Upper lobe of left lung (tissue), 6 donors: ENCODE data around the gene DNAJC18. TPM values are rescaled to one million over a fixed set of nuclear protein-coding genes. Genes with fewer than 3 reads are reported as not detected.
A peak's percentile ranks its signal among the peaks of the same experiment; 100 is the strongest.

Experiments
- ATAC-seq, 2 donors: fragments of 200-7000 bp; cut with Tn5 transposase; one replicate each; pipeline ENCODE4 v1.9.1; 2022; ENCODE audit warnings: mild to moderate bottlenecking in 2 of 2, moderate library complexity in 2 of 2; ENCODE audit not compliant: low FRiP score in 2 of 2
- DNase-seq, 2 donors: peaks; one replicate each; pipeline ENCODE4 v3.0.0-alpha.2; 2019 to 2020
- H3K27ac ChIP-seq, 4 donors: fragments of 200-600 bp; sonication (generic); one replicate each; pipeline ENCODE4 v1.5.1; 2016 to 2019
- H3K27me3 ChIP-seq, 4 donors: fragments of 200-600 bp; sonication (generic); one replicate each; pipeline ENCODE4 v1.5.1; 2017 to 2019
- H3K36me3 ChIP-seq, 4 donors: fragments of 200-600 bp; sonication (generic); one replicate each; pipeline ENCODE4 v1.5.1; 2016 to 2019
- H3K4me1 ChIP-seq, 4 donors: fragments of 200-600 bp; sonication (generic); one replicate each; pipeline ENCODE4 v1.5.1; 2018 to 2019
- H3K4me3 ChIP-seq, 4 donors: fragments of 200-600 bp; sonication (generic); one replicate each; pipeline ENCODE4 v1.5.1; 2017 to 2019; ENCODE audit warnings: mild to moderate bottlenecking in 2 of 4, moderate library complexity in 1 of 4
- H3K9me3 ChIP-seq, 4 donors: fragments of 200-600 bp; sonication (generic); one replicate each; pipeline ENCODE4 v1.5.1; 2018 to 2019
- CTCF ChIP-seq, 6 experiments: fragments of 450-650 bp in 4 of 6; fragments of 200-600 bp in 2 of 6; sonication (generic) in 2 of 6; IDR thresholded peaks; one replicate each; pipeline ENCODE4 v1.5.1; 2016 to 2019; ENCODE audit warnings: antibody characterized with exemption in 6 of 6
- EP300 ChIP-seq, 4 donors: sonication (generic); formaldehyde crosslinking; IDR thresholded peaks; one replicate each; pipeline ENCODE4 v1.5.1; 2017; ENCODE audit warnings: antibody characterized with exemption in 4 of 4, control low read depth in 2 of 4
- POLR2A ChIP-seq, 4 donors: fragments of 450-650 bp; IDR thresholded peaks; one replicate each; pipeline ENCODE4 v1.5.1; 2016 to 2017; ENCODE audit warnings: antibody characterized with exemption in 4 of 4, mild to moderate bottlenecking in 2 of 4
- POLR2AphosphoS5 ChIP-seq, 2 donors: sonication (generic); formaldehyde crosslinking; IDR thresholded peaks; one replicate each; pipeline ENCODE4 v1.5.1; 2017; ENCODE audit warnings: antibody characterized with exemption in 2 of 2
- WGBS, 2 donors: methylation state at CpG; one replicate each; pipeline ENCODE4 v1.1.5; 2017 to 2018; 5-methylcytosine and 5-hydroxymethylcytosine counted together
- total RNA-seq, 6 donors: library from RNA; depleted of rRNA in 4 of 6; stranded (reverse); fragments of >200 nt in 4 of 6; gene quantifications; one replicate each; pipeline versions ENCODE4 v1.1.0 to v1.2.1, GENCODE V29; 2016 to 2021
- donor health status: DM: no; HTN: no; CAD: no; lungs with moderate emphysema.
- donor health status: DM: no; HTN: yes; CAD: no; lungs with severe emphysema.

Gene DNAJC18
- total RNA-seq, 6 donors from 2014 or later: 1.0 to 11.6 (median 6.3) TPM

GRCh38 chr5:139461176-139461575, 21.9 kb upstream of the DNAJC18 start:
- DNase-seq: no peak
- ATAC-seq: no peak
- Histone ChIP-seq H3K4me1 (peaks cover 13 to 35% (median 21%) of the 10 kb centered on the region in 4 donors), H3K27me3 (no peaks in the 10 kb centered on the region), H3K36me3 (peaks cover 0 to 10% (median 0%) of the 10 kb centered on the region in 4 donors), H3K4me3 (peak overlapping the region in 3 of 4 donors; percentile 36 to 52 (median 47)), H3K27ac (peak overlapping the region; percentile 72 to 86 (median 80)), H3K9me3 (no peaks in the 10 kb centered on the region)
- TF ChIP-seq EP300 (IDR thresholded peaks at IDR 0.05) (no peak), CTCF (IDR thresholded peaks at IDR 0.05) (no peak)
- 58 to 60% methylated on average over 7 of the region's 7 CpGs for WGBS, 2 donors

- TF ChIP-seq POLR2AphosphoS5 (IDR thresholded peaks at IDR 0.05): no peak
- H3K4me3 ChIP-seq: peak overlapping the region in 2 of 4 donors; percentile 36 to 52
- ATAC-seq (no peak), DNase-seq (no peak)
- WGBS, 2 donors: 56 to 80% methylated on average over 1 of the region's 1 CpG
- peaks cover 13 to 35% (median 21%) of the 10 kb centered on the region in 4 donors for H3K4me1 ChIP-seq
- no peaks in the 10 kb centered on the region for H3K9me3 ChIP-seq
- H3K27me3 ChIP-seq: no peaks in the 10 kb centered on the region
- peaks cover 0 to 10% (median 0%) of the 10 kb centered on the region in 4 donors for H3K36me3 ChIP-seq
- H3K27ac ChIP-seq: peak overlapping the region; percentile 72 to 86 (median 80)
These were observed 21.1 kb upstream of the DNAJC18 start for GRCh38 chr5:139460455-139460854.

- DNase-seq (peak; percentile 37 to 58), ATAC-seq (no peak)
- H3K9me3 ChIP-seq: no peaks in the 10 kb centered on the region
- peaks cover 13 to 35% (median 20%) of the 10 kb centered on the region in 4 donors for H3K4me1 ChIP-seq
- H3K4me3 ChIP-seq: peak overlapping the region in 1 of 4 donors; percentile 52
- 59 to 81% methylated on average over 4 to 8 of the region's 8 CpGs for WGBS, 2 donors
- peak overlapping the region; percentile 59 to 86 (median 80) for H3K27ac ChIP-seq
- TF ChIP-seq EP300 (IDR thresholded peaks at IDR 0.05): no peak
- TF ChIP-seq POLR2A (IDR thresholded peaks at IDR 0.05): no peak
- peak in 1 of 2 donors; percentile 9 for TF ChIP-seq POLR2AphosphoS5 (IDR thresholded peaks at IDR 0.05)
- TF ChIP-seq CTCF (IDR thresholded peaks at IDR 0.05): no peak
- peaks cover 0 to 17% (median 1%) of the 10 kb centered on the region in 4 donors for H3K36me3 ChIP-seq
- H3K27me3 ChIP-seq: no peaks in the 10 kb centered on the region
These were observed 20.2 kb upstream of the DNAJC18 start for GRCh38 chr5:139459451-139459934.

GRCh38 chr5:139458580-139459407, 19.5 kb upstream of the DNAJC18 start:
- Histone ChIP-seq H3K27ac (peak overlapping the region; percentile 59 to 86 (median 80)), H3K4me3 (no peak overlapping the region), H3K4me1 (peaks cover 13 to 35% (median 19%) of the 10 kb centered on the region in 4 donors), H3K9me3 (no peaks in the 10 kb centered on the region), H3K36me3 (peaks cover 0 to 24% (median 3%) of the 10 kb centered on the region in 4 donors), H3K27me3 (no peaks in the 10 kb centered on the region)
- ATAC-seq (peak in 1 of 2 donors; percentile 65), DNase-seq (peak in 1 of 2 donors; percentile 69)
- 56% methylated on average over 8 of the region's 8 CpGs for WGBS, 2 donors
- no peak for TF ChIP-seq EP300 (IDR thresholded peaks at IDR 0.05)
- peak in 1 of 2 donors; percentile 48 for TF ChIP-seq POLR2AphosphoS5 (IDR thresholded peaks at IDR 0.05)
- TF ChIP-seq CTCF (IDR thresholded peaks at IDR 0.05): no peak
- no peak for TF ChIP-seq POLR2A (IDR thresholded peaks at IDR 0.05)

GRCh38 chr5:139457653-139458306, 18.5 kb upstream of the DNAJC18 start:
- TF ChIP-seq CTCF (IDR thresholded peaks at IDR 0.05) (no peak), POLR2AphosphoS5 (IDR thresholded peaks at IDR 0.05) (no peak), EP300 (IDR thresholded peaks at IDR 0.05) (no peak), POLR2A (IDR thresholded peaks at IDR 0.05) (no peak)
- 96 to 100% methylated on average over 5 of the region's 5 CpGs for WGBS, 2 donors

More at GRCh38 chr5:139457653-139458306, 18.5 kb upstream of the DNAJC18 start:
- H3K36me3 ChIP-seq: peaks cover 0 to 27% (median 3%) of the 10 kb centered on the region in 4 donors
- no peaks in the 10 kb centered on the region for H3K9me3 ChIP-seq
- H3K27me3 ChIP-seq: no peaks in the 10 kb centered on the region
- DNase-seq (no peak), ATAC-seq (no peak)
- no peak overlapping the region for H3K4me3 ChIP-seq
- peaks cover 13 to 35% (median 17%) of the 10 kb centered on the region in 4 donors for H3K4me1 ChIP-seq
- peak overlapping the region in 1 of 4 donors; percentile 86 for H3K27ac ChIP-seq
